ENCODE data around the gene NFATC2IP.

The NFATC2IP gene

DNA sequence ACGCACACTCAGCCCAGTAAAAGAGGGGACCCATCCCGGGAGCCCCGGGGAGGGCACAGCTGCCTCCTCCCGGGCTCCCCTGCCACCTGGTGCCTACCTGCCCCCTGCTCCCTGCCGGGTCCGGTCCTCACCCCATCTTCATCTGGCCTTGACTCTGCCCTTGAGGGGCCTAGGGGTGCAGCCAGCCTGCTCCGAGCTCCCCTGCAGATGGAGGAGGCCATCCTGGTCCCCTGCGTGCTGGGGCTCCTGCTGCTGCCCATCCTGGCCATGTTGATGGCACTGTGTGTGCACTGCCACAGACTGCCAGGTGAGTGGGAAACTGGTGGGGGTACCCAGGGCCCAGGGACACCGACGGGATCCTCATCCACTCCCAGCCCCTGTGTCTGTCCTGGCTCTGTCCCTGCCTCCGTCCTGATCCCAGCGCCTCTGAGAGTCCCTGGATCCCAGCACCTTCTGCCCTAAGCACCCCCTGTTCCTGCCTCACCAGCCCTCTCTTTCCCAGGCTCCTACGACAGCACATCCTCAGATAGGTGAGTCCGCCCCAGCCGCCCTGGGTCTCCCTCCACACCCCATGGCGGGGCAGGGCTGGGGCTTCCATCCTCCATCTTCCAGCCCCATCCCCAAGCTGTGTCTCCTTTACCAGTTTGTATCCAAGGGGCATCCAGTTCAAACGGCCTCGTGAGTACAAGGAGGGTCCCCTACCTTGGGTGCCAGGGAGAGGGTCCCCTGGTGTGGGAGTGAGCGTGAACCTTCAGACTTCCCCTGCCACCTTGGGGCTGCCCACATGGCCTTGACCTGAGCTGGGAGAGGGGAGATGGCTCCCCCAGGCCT is 34.7 kb downstream of the NFATC2IP start:
- no peak overlapping the region for H2AK5ac ChIP-seq (ENCODE audit: low read length)
- H3K56ac ChIP-seq (ENCODE audit: low read length): no peak overlapping the region
- no peak for DNase-seq
- H3K18ac ChIP-seq (ENCODE audit: low read length): no peak overlapping the region
- H3K27me3 ChIP-seq (ENCODE audit: insufficient read depth, low read length, poor library complexity): no peaks in the 10 kb centered on the region
- no peak overlapping the region for H3K9ac ChIP-seq (ENCODE audit: low read length)
- no peaks in the 10 kb centered on the region for H3K36me3 ChIP-seq (ENCODE audit: control insufficient read depth, insufficient read depth, low read length)
- no peak overlapping the region for H2BK15ac ChIP-seq (replicated peaks; ENCODE audit: low read depth)
- H3K4ac ChIP-seq (ENCODE audit: low read depth, low read length): no peak overlapping the region
- no peak overlapping the region for H4K8ac ChIP-seq (ENCODE audit: low read depth, low read length)
- H3K4me2 ChIP-seq (ENCODE audit: low read length): no peak overlapping the region
- H2BK5ac ChIP-seq (ENCODE audit: low read length): no peak overlapping the region
- no peak overlapping the region for H3K23ac ChIP-seq (ENCODE audit: low read length)
- H4K5ac ChIP-seq (ENCODE audit: low read length): no peak overlapping the region
- H3K4me1 ChIP-seq (ENCODE audit: control insufficient read depth, low read depth, low read length): no peaks in the 10 kb centered on the region
- no CpG with 5 or more reads among the region's 19 CpGs for WGBS (ENCODE audit: extremely low coverage, insufficient coverage, low lambda C conversion rate)
- no peaks in the 10 kb centered on the region for H3K79me2 ChIP-seq (ENCODE audit: control insufficient read depth, insufficient read depth, low read length)
- no peak overlapping the region for H3K27ac ChIP-seq (ENCODE audit: low read depth, low read length)
- H2BK120ac ChIP-seq (ENCODE audit: low read depth, low read length): no peak overlapping the region
- H3K4me3 ChIP-seq (ENCODE audit: low read length): no peak overlapping the region
- H3K79me1 ChIP-seq (ENCODE audit: low read length): no peaks in the 10 kb centered on the region

GRCh38 chr16:28986046-28986445 is 35.3 kb downstream of the NFATC2IP start:
- Histone ChIP-seq H2BK120ac (ENCODE audit: low read depth, low read length) (no peak overlapping the region), H3K56ac (ENCODE audit: low read length) (no peak overlapping the region), H3K36me3 (ENCODE audit: control insufficient read depth, insufficient read depth, low read length) (no peaks in the 10 kb centered on the region), H2BK15ac (replicated peaks; ENCODE audit: low read depth) (no peak overlapping the region), H2BK5ac (ENCODE audit: low read length) (no peak overlapping the region), H3K4me1 (ENCODE audit: control insufficient read depth, low read depth, low read length) (no peaks in the 10 kb centered on the region), H4K8ac (ENCODE audit: low read depth, low read length) (no peak overlapping the region), H2AK5ac (ENCODE audit: low read length) (no peak overlapping the region), H3K27me3 (ENCODE audit: insufficient read depth, low read length, poor library complexity) (no peaks in the 10 kb centered on the region), H3K79me2 (ENCODE audit: control insufficient read depth, insufficient read depth, low read length) (no peaks in the 10 kb centered on the region), H3K79me1 (ENCODE audit: low read length) (no peaks in the 10 kb centered on the region), H3K18ac (ENCODE audit: low read length) (no peak overlapping the region), H3K9ac (ENCODE audit: low read length) (no peak overlapping the region), H3K4me3 (ENCODE audit: low read length) (no peak overlapping the region), H4K5ac (ENCODE audit: low read length) (no peak overlapping the region), H3K27ac (ENCODE audit: low read depth, low read length) (no peak overlapping the region), H3K23ac (ENCODE audit: low read length) (no peak overlapping the region), H3K4me2 (ENCODE audit: low read length) (no peak overlapping the region), H3K4ac (ENCODE audit: low read depth, low read length) (no peak overlapping the region)
- no peak for DNase-seq
- no CpG with 5 or more reads among the region's 9 CpGs for WGBS (ENCODE audit: extremely low coverage, insufficient coverage, low lambda C conversion rate)

DNA sequence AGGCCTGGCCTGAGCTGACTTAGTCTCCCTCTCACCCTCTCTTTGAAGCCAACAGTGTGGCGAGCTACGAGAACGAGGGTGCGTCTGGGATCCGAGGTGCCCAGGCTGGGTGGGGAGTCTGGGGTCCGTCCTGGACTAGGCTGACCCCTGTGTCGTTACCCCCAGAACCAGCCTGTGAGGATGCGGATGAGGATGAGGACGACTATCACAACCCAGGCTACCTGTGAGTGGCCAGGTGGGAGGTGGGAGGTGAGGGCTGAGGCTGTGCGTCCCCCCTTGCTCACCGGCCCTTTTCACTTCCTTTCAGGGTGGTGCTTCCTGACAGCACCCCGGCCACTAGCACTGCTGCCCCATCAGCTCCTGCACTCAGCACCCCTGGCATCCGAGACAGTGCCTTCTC is 35.8 kb downstream of the NFATC2IP start:
- whole genome bisulfite sequencing (ENCODE audit: extremely low coverage, insufficient coverage, low lambda C conversion rate): no CpG with 5 or more reads among the region's 13 CpGs
- H3K23ac ChIP-seq (ENCODE audit: low read length): no peak overlapping the region
- H2AK5ac ChIP-seq (ENCODE audit: low read length): no peak overlapping the region

GRCh38 chr16:28987170-28987853 is 36.6 kb downstream of the NFATC2IP start:
- Histone ChIP-seq H3K4me2 (ENCODE audit: low read length) (no peak overlapping the region), H2BK120ac (ENCODE audit: low read depth, low read length) (no peak overlapping the region), H3K18ac (ENCODE audit: low read length) (no peak overlapping the region), H3K9ac (ENCODE audit: low read length) (no peak overlapping the region), H3K4me1 (ENCODE audit: control insufficient read depth, low read depth, low read length) (no peaks in the 10 kb centered on the region), H3K36me3 (ENCODE audit: control insufficient read depth, insufficient read depth, low read length) (no peaks in the 10 kb centered on the region), H4K8ac (ENCODE audit: low read depth, low read length) (no peak overlapping the region), H2AK5ac (ENCODE audit: low read length) (no peak overlapping the region), H3K4ac (ENCODE audit: low read depth, low read length) (no peak overlapping the region), H3K27ac (ENCODE audit: low read depth, low read length) (no peak overlapping the region), H3K27me3 (ENCODE audit: insufficient read depth, low read length, poor library complexity) (no peaks in the 10 kb centered on the region), H3K4me3 (ENCODE audit: low read length) (no peak overlapping the region), H2BK5ac (ENCODE audit: low read length) (no peak overlapping the region), H3K23ac (ENCODE audit: low read length) (no peak overlapping the region), H4K5ac (ENCODE audit: low read length) (no peak overlapping the region), H3K56ac (ENCODE audit: low read length) (no peak overlapping the region), H3K79me2 (ENCODE audit: control insufficient read depth, insufficient read depth, low read length) (no peaks in the 10 kb centered on the region), H3K79me1 (ENCODE audit: low read length) (no peaks in the 10 kb centered on the region), H2BK15ac (replicated peaks; ENCODE audit: low read depth) (no peak overlapping the region)
- DNase-seq: no peak
- WGBS (ENCODE audit: extremely low coverage, insufficient coverage, low lambda C conversion rate): no CpG with 5 or more reads among the region's 4 CpGs

More for the DNA sequence above, 35.8 kb downstream of the NFATC2IP start:
- Histone ChIP-seq H2BK15ac (replicated peaks; ENCODE audit: low read depth) (no peak overlapping the region), H3K4me1 (ENCODE audit: control insufficient read depth, low read depth, low read length) (no peaks in the 10 kb centered on the region), H2BK5ac (ENCODE audit: low read length) (no peak overlapping the region), H3K4me2 (ENCODE audit: low read length) (no peak overlapping the region), H3K4me3 (ENCODE audit: low read length) (no peak overlapping the region), H3K27ac (ENCODE audit: low read depth, low read length) (no peak overlapping the region), H4K5ac (ENCODE audit: low read length) (no peak overlapping the region), H3K27me3 (ENCODE audit: insufficient read depth, low read length, poor library complexity) (no peaks in the 10 kb centered on the region), H3K56ac (ENCODE audit: low read length) (no peak overlapping the region), H3K18ac (ENCODE audit: low read length) (no peak overlapping the region), H4K8ac (ENCODE audit: low read depth, low read length) (no peak overlapping the region), H3K9ac (ENCODE audit: low read length) (no peak overlapping the region), H3K79me1 (ENCODE audit: low read length) (no peaks in the 10 kb centered on the region), H2BK120ac (ENCODE audit: low read depth, low read length) (no peak overlapping the region), H3K79me2 (ENCODE audit: control insufficient read depth, insufficient read depth, low read length) (no peaks in the 10 kb centered on the region), H3K36me3 (ENCODE audit: control insufficient read depth, insufficient read depth, low read length) (no peaks in the 10 kb centered on the region), H3K4ac (ENCODE audit: low read depth, low read length) (no peak overlapping the region)
- DNase-seq: no peak

DNA sequence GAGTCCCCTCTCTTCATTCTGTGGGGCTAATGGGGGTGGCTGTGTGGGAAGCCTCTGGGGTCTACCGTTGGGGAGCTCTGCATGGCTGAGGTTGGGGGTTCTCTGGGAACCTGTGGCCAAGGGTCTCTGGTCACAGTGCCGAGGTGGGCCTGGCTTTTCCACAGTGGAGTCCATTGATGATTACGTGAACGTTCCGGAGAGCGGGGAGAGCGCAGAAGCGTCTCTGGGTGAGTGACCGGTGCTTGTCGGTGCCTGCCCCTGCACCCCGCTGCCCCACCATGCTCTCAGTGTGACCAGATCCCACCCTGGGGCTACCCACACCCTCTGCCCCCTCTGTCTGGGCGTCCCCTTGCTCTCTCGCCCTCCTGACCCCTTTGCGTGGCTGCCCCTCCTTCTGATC is 38.6 kb downstream of the NFATC2IP start:
- Histone ChIP-seq H2BK15ac (replicated peaks; ENCODE audit: low read depth) (no peak overlapping the region), H2AK5ac (ENCODE audit: low read length) (no peak overlapping the region), H3K4ac (ENCODE audit: low read depth, low read length) (no peak overlapping the region), H3K27me3 (ENCODE audit: insufficient read depth, low read length, poor library complexity) (no peaks in the 10 kb centered on the region), H3K36me3 (ENCODE audit: control insufficient read depth, insufficient read depth, low read length) (no peaks in the 10 kb centered on the region), H3K9ac (ENCODE audit: low read length) (no peak overlapping the region), H2BK5ac (ENCODE audit: low read length) (no peak overlapping the region), H3K18ac (ENCODE audit: low read length) (no peak overlapping the region), H4K5ac (ENCODE audit: low read length) (no peak overlapping the region), H3K79me2 (ENCODE audit: control insufficient read depth, insufficient read depth, low read length) (no peaks in the 10 kb centered on the region), H3K79me1 (ENCODE audit: low read length) (no peaks in the 10 kb centered on the region), H2BK120ac (ENCODE audit: low read depth, low read length) (no peak overlapping the region), H3K23ac (ENCODE audit: low read length) (no peak overlapping the region), H3K56ac (ENCODE audit: low read length) (no peak overlapping the region), H3K27ac (ENCODE audit: low read depth, low read length) (no peak overlapping the region), H3K4me3 (ENCODE audit: low read length) (no peak overlapping the region), H4K8ac (ENCODE audit: low read depth, low read length) (no peak overlapping the region), H3K4me1 (ENCODE audit: control insufficient read depth, low read depth, low read length) (no peaks in the 10 kb centered on the region), H3K4me2 (ENCODE audit: low read length) (no peak overlapping the region)
- DNase-seq: no peak
- no CpG with 5 or more reads among the region's 14 CpGs for WGBS (ENCODE audit: extremely low coverage, insufficient coverage, low lambda C conversion rate)
